Measurements from ENCODE around the gene NCAM1. TPM values are rescaled to one million over a fixed set of nuclear protein-coding genes. Genes with fewer than 3 reads are reported as not detected.

NCAM1 gene
- total RNA-seq, 4 donors from 2014 or later: 7.2 to 18.6 (median 14.4) TPM

GRCh38 chr11:113134626-113135025 is 173.4 kb downstream of the NCAM1 start:
- in situ Hi-C loops (cut with MboI; ENCODE audit: low pct_ligation_motif_present in 1 of 4, low pct_unique_long_range_greater_than_20kb in 1 of 4, low sequenced_read_pairs in 3 of 4): no loop called here
- no peaks in the 10 kb centered on the region for H3K9me3 ChIP-seq

GRCh38 chr11:113137713-113138529 is 176.7 kb downstream of the NCAM1 start:
- Histone ChIP-seq H3K27me3 (no peaks in the 10 kb centered on the region), H3K36me3 (no peaks in the 10 kb centered on the region), H3K4me3 (no peak overlapping the region), H3K9me3 (no peaks in the 10 kb centered on the region), H3K27ac (no peak overlapping the region), H3K4me1 (no peaks in the 10 kb centered on the region)
- in situ Hi-C loops (cut with MboI; ENCODE audit: low pct_ligation_motif_present in 1 of 4, low pct_unique_long_range_greater_than_20kb in 1 of 4, low sequenced_read_pairs in 3 of 4) (no loop called here), intact Hi-C loops (cut with DNase I; ENCODE audit: low total_unique reads) (no loop called here)
- TF ChIP-seq EP300 (IDR thresholded peaks at IDR 0.05; ENCODE audit: low read depth): no peak
- TF ChIP-seq POLR2AphosphoS5 (IDR thresholded peaks at IDR 0.05): no peak
- no peak for TF ChIP-seq POLR2A (IDR thresholded peaks at IDR 0.05)
- no peak for TF ChIP-seq CTCF (IDR thresholded peaks at IDR 0.05)
- DNase-seq: no peak
- 69% methylated on average over 12 to 15 of the region's 15 CpGs for WGBS, 2 donors (ENCODE audit: low coverage in 1 of 2)

More at GRCh38 chr11:113134626-113135025, 173.4 kb downstream of the NCAM1 start:
- Histone ChIP-seq H3K27ac (no peak overlapping the region), H3K4me1 (peaks cover 0 to 5% (median 2%) of the 10 kb centered on the region in 4 donors), H3K4me3 (no peak overlapping the region), H3K27me3 (no peaks in the 10 kb centered on the region), H3K36me3 (no peaks in the 10 kb centered on the region)
- TF ChIP-seq POLR2AphosphoS5 (IDR thresholded peaks at IDR 0.05): no peak
- TF ChIP-seq POLR2A (IDR thresholded peaks at IDR 0.05): no peak
- no peak for TF ChIP-seq EP300 (IDR thresholded peaks at IDR 0.05; ENCODE audit: low read depth)
- no peak for TF ChIP-seq CTCF (IDR thresholded peaks at IDR 0.05)
- intact Hi-C loops (cut with DNase I; ENCODE audit: low total_unique reads): no loop called here
- DNase-seq: no peak
- WGBS, 2 donors (ENCODE audit: low coverage in 1 of 2): 79 to 100% methylated on average over 1 to 5 of the region's 5 CpGs

GRCh38 chr11:113138731-113139130 is 177.5 kb downstream of the NCAM1 start:
- intact Hi-C loops (cut with DNase I; ENCODE audit: low total_unique reads): no loop called here
- no peaks in the 10 kb centered on the region for H3K27me3 ChIP-seq
- whole genome bisulfite sequencing, 2 donors (ENCODE audit: low coverage in 1 of 2): 71 to 82% methylated on average over 4 of the region's 4 CpGs

GRCh38 chr11:113141010-113141409 is 179.8 kb downstream of the NCAM1 start:
- no peak for TF ChIP-seq POLR2AphosphoS5 (IDR thresholded peaks at IDR 0.05)
- TF ChIP-seq POLR2A (IDR thresholded peaks at IDR 0.05): no peak
- no peak for TF ChIP-seq EP300 (IDR thresholded peaks at IDR 0.05; ENCODE audit: low read depth)
- TF ChIP-seq CTCF (IDR thresholded peaks at IDR 0.05): no peak
- Histone ChIP-seq H3K36me3 (no peaks in the 10 kb centered on the region), H3K27me3 (no peaks in the 10 kb centered on the region), H3K9me3 (no peaks in the 10 kb centered on the region), H3K27ac (no peak overlapping the region), H3K4me3 (no peak overlapping the region), H3K4me1 (no peaks in the 10 kb centered on the region)
- WGBS, 2 donors (ENCODE audit: low coverage in 1 of 2): 76 to 96% methylated on average over 4 to 5 of the region's 5 CpGs
- in situ Hi-C loops (cut with MboI; ENCODE audit: low pct_ligation_motif_present in 1 of 4, low pct_unique_long_range_greater_than_20kb in 1 of 4, low sequenced_read_pairs in 3 of 4) (no loop called here), intact Hi-C loops (cut with DNase I; ENCODE audit: low total_unique reads) (no loop called here)
- DNase-seq: no peak

More at GRCh38 chr11:113138731-113139130, 177.5 kb downstream of the NCAM1 start:
- Histone ChIP-seq H3K4me1 (no peaks in the 10 kb centered on the region), H3K27ac (no peak overlapping the region), H3K9me3 (no peaks in the 10 kb centered on the region), H3K36me3 (no peaks in the 10 kb centered on the region), H3K4me3 (no peak overlapping the region)
- no peak for DNase-seq
- TF ChIP-seq CTCF (IDR thresholded peaks at IDR 0.05) (no peak), POLR2A (IDR thresholded peaks at IDR 0.05) (no peak), EP300 (IDR thresholded peaks at IDR 0.05; ENCODE audit: low read depth) (no peak), POLR2AphosphoS5 (IDR thresholded peaks at IDR 0.05) (no peak)
- in situ Hi-C loops (cut with MboI; ENCODE audit: low pct_ligation_motif_present in 1 of 4, low pct_unique_long_range_greater_than_20kb in 1 of 4, low sequenced_read_pairs in 3 of 4): no loop called here

Measured in transverse colon (tissue), 4 donors.